PFSK-1 (cell line): Measurements from ENCODE around the gene NACC2.

Experiments used
- FOXP2 ChIP-seq: optimal IDR thresholded peaks from 2 replicates; pipeline ENCODE3; 2011; ENCODE audit warnings: borderline replicate concordance, control low read depth, inconsistent platforms; ENCODE audit not compliant: insufficient read depth; ENCODE audit errors: extremely low read length, extremely low read depth
- POLR2AphosphoS5 ChIP-seq: IDR thresholded peaks from 2 replicates; pipeline ENCODE4 v1.6.1; 2012; ENCODE audit warnings: low read depth, mild to moderate bottlenecking, control low read depth, low read length, moderate library complexity
- SIN3A ChIP-seq: IDR thresholded peaks from 2 replicates; pipeline ENCODE4 v1.6.1; 2012; ENCODE audit warnings: mild to moderate bottlenecking, low read length, moderate library complexity, borderline replicate concordance; ENCODE audit not compliant: insufficient read depth
- TF ChIP-seq, protein P1 (sequence below), 2 experiments: IDR thresholded peaks; 2 replicates each; pipeline versions ENCODE4 v1.6.1 to v1.8.0; 2011 to 2012; ENCODE audit warnings: low read depth in 2 of 2, low read length in 2 of 2, control low read depth in 1 of 2, inconsistent platforms in 1 of 2, mild to moderate bottlenecking in 1 of 2, moderate library complexity in 1 of 2; ENCODE audit not compliant: insufficient read depth in 1 of 2

DNA sequence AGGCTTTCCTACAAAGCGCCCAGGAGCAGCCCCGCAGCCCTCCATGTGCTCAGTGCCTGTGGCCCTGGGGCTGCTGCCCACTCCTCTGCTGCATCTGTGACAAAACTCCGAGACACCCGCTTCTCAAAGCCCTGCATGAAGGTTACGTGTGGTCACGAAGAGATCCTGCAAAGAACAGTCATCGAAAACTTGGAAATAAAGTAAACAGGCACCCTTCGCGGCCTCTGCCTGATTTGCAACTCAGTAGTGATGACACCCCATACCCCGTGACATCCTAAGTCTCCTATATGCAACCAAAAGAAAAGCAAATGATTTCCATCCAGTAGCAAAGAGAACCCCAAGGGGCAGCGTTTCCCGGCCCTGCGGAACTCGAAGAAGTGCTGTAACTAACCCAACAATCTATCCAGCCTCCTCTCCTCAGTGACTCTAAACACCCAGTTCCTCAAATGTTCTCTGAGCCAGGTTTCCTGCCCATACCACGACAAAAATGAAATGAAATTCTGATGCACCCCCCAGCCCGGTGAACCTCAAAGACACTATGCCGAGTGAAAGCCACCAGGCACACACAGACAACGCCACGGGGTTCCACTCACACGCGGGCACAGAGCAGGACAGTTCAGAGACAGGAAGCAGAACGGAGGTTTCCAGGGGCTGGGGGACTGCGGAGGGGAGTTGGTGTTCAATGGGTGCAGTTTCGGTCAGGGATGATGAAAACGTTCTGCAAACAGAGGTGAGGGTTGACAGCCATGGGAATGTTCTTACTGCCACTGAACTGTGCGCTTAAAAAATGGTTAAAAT, 19.0 kb downstream of the NACC2 start:
- TF ChIP-seq FOXP2 (no peak), POLR2AphosphoS5 (no peak), SIN3A (no peak)
- TF ChIP-seq, protein P1, sequence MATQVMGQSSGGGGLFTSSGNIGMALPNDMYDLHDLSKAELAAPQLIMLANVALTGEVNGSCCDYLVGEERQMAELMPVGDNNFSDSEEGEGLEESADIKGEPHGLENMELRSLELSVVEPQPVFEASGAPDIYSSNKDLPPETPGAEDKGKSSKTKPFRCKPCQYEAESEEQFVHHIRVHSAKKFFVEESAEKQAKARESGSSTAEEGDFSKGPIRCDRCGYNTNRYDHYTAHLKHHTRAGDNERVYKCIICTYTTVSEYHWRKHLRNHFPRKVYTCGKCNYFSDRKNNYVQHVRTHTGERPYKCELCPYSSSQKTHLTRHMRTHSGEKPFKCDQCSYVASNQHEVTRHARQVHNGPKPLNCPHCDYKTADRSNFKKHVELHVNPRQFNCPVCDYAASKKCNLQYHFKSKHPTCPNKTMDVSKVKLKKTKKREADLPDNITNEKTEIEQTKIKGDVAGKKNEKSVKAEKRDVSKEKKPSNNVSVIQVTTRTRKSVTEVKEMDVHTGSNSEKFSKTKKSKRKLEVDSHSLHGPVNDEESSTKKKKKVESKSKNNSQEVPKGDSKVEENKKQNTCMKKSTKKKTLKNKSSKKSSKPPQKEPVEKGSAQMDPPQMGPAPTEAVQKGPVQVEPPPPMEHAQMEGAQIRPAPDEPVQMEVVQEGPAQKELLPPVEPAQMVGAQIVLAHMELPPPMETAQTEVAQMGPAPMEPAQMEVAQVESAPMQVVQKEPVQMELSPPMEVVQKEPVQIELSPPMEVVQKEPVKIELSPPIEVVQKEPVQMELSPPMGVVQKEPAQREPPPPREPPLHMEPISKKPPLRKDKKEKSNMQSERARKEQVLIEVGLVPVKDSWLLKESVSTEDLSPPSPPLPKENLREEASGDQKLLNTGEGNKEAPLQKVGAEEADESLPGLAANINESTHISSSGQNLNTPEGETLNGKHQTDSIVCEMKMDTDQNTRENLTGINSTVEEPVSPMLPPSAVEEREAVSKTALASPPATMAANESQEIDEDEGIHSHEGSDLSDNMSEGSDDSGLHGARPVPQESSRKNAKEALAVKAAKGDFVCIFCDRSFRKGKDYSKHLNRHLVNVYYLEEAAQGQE (IDR thresholded peaks at IDR 0.05; ENCODE audit: insufficient read depth in 1 of 2, low read depth in 2 of 2, low read length in 2 of 2) = no peak
